HepG2 (cell line): ENCODE data around the gene ARHGAP10. TPM values are rescaled to one million over a fixed set of nuclear protein-coding genes. Genes with fewer than 3 reads are reported as not detected.

Experiments used
- DNMT3B ChIP-seq: conservative IDR thresholded peaks from 2 replicates; pipeline ENCODE4 v1.6.1; 2016; ENCODE audit warnings: missing biosample characterization, control low read depth
- HES4 ChIP-seq: sonication (generic); formaldehyde crosslinking; IDR thresholded peaks from 2 replicates; pipeline ENCODE4 v1.9.0; 2021; ENCODE audit warnings: mild to moderate bottlenecking, missing genetic modification reagents, borderline replicate concordance
- HHEX ChIP-seq: IDR thresholded peaks from 2 replicates; pipeline ENCODE4 v1.6.1; 2016; ENCODE audit warnings: control low read depth
- HNRNPUL1 ChIP-seq: fragments of 200-400 bp; formaldehyde crosslinking; IDR thresholded peaks from 2 replicates; pipeline ENCODE4 v1.6.1; 2017; ENCODE audit warnings: low read depth, mild to moderate bottlenecking, low read length, moderate library complexity
- MXI1 ChIP-seq: IDR thresholded peaks from 3 replicates; pipeline ENCODE4 v1.6.1; 2012; ENCODE audit warnings: low read depth, low read length, inconsistent platforms, borderline replicate concordance
- PBX2 ChIP-seq: IDR thresholded peaks from 2 replicates; pipeline ENCODE4 v1.6.1; 2016; ENCODE audit warnings: control low read depth
- TBX2 ChIP-seq: sonication (generic); formaldehyde crosslinking; IDR thresholded peaks from 2 replicates; pipeline ENCODE4 v1.5.0; 2020; ENCODE audit warnings: missing genetic modification reagents, mild to moderate bottlenecking, borderline replicate concordance
- TCF7 ChIP-seq: sonication (generic); IDR thresholded peaks from 2 replicates; pipeline ENCODE4 v1.6.1; 2016; ENCODE audit warnings: antibody characterized with exemption, low read depth
- USF2 ChIP-seq, 2 experiments: sonication (generic) in 1 of 2; formaldehyde crosslinking in 1 of 2; IDR thresholded peaks; 2 replicates each; pipeline versions ENCODE4 v1.5.1 to v1.6.1; 2011 to 2020; ENCODE audit warnings: borderline replicate concordance in 1 of 2, low read depth in 1 of 2, low read length in 1 of 2, mild to moderate bottlenecking in 1 of 2, missing genetic modification reagents in 1 of 2, moderate library complexity in 1 of 2
- ZNF550 ChIP-seq: sonication (generic); formaldehyde crosslinking; IDR thresholded peaks from 2 replicates; pipeline ENCODE4 v1.4.0; 2020; ENCODE audit warnings: mild to moderate bottlenecking, missing genetic modification reagents, borderline replicate concordance
- ZNF792 ChIP-seq: IDR thresholded peaks from 2 replicates; pipeline ENCODE4 v1.6.1; 2016
- polyA plus RNA-seq, 8 experiments: library from polyadenylated mRNA; depleted of rRNA in 3 of 8; stranded (reverse) in 7 of 8; unstranded in 1 of 8; fragments of >200 nt; fragmentation: Illumina TruSeq in 4 of 8; extraction: Trizol in 4 of 8; gene quantifications; 2 replicates each; pipeline versions ENCODE4 v1.2.1 to v1.2.3, GENCODE V29; 2011 to 2016; ENCODE audit warnings: low read depth in 4 of 8, missing spikeins in 1 of 8, mixed read lengths in 1 of 8; ENCODE audit not compliant: insufficient read depth in 1 of 8
- total RNA-seq, 5 experiments: library from RNA; depleted of rRNA; stranded (reverse); fragments of >200 nt; fragmentation: Illumina TruSeq; extraction: Trizol; gene quantifications; 2 replicates each; pipeline ENCODE4 v1.2.3, GENCODE V29; 2016; ENCODE audit warnings: low read depth in 1 of 5

ARHGAP10 gene
- total and polyA plus RNA-seq, 2 of the 13 experiments (the other 11 are each of a cell fraction or from before 2014, with no cell fraction given): 0.45 to 1.6 TPM

GRCh38 chr4:147723326-147723725 is 8.6 kb upstream of the ARHGAP10 start (continued):
- peak; percentile 82 for TF ChIP-seq USF2 (IDR thresholded peaks at IDR 0.05; ENCODE audit: low read depth, low read length)
- peak; percentile 84; the same call in 1 of the 2 replicates for TF ChIP-seq USF2 (CRISPR knock-in tag; IDR thresholded peaks at IDR 0.05; ENCODE audit: borderline replicate concordance)
- no peak for TF ChIP-seq ZNF792 (CRISPR knock-in tag)
- TF ChIP-seq MXI1: no peak
- no peak for TF ChIP-seq HHEX
- no peak for TF ChIP-seq ZNF550 (CRISPR knock-in tag)
- no peak for TF ChIP-seq DNMT3B
- no peak for TF ChIP-seq TCF7
- TF ChIP-seq HNRNPUL1: no peak
- TF ChIP-seq PBX2: no peak
- no peak for TF ChIP-seq TBX2 (CRISPR knock-in tag)
- no peak for TF ChIP-seq HES4 (CRISPR knock-in tag)
